Stomach (tissue), 9 donors: ENCODE data around the gene GADL1. TPM values are rescaled to one million over a fixed set of nuclear protein-coding genes. Genes with fewer than 3 reads are reported as not detected.

ENCODE experiments used
- DNase-seq, 2 donors: peaks; one replicate each; pipeline versions ENCODE4 v3.0.0 to v3.0.0-alpha.2; 2013 to 2019
- H3K27ac ChIP-seq, 5 donors: fragments of 200-600 bp in 4 of 5; sonication (generic) in 4 of 5; one replicate each; pipeline ENCODE4 v1.5.1; 2013 to 2019; ENCODE audit warnings: mild to moderate bottlenecking in 1 of 5, moderate library complexity in 1 of 5
- H3K27me3 ChIP-seq, 3 donors: fragments of 200-600 bp; sonication (generic); one replicate each; pipeline ENCODE4 v1.5.1; 2017 to 2019; ENCODE audit warnings: mixed run types in 1 of 3
- H3K36me3 ChIP-seq, 4 donors: fragments of 200-600 bp; sonication (generic); 1 replicate in 3 of 4; 2 replicates in 1 of 4; pipeline ENCODE4 v1.5.1; 2016 to 2019
- H3K4me1 ChIP-seq, 4 donors: fragments of 200-600 bp; sonication (generic); one replicate each; pipeline ENCODE4 v1.5.1; 2016 to 2019
- H3K4me3 ChIP-seq, 4 donors: fragments of 200-600 bp; sonication (generic) in 3 of 4; one replicate each; pipeline ENCODE4 v1.5.1; 2016 to 2019; ENCODE audit warnings: mild to moderate bottlenecking in 1 of 4
- H3K9me3 ChIP-seq, 4 donors: fragments of 200-600 bp; sonication (generic); one replicate each; pipeline ENCODE4 v1.5.1; 2016 to 2019
- CTCF ChIP-seq, 7 experiments: fragments of 450-650 bp in 4 of 7; fragments of 200-600 bp in 3 of 7; sonication (generic) in 3 of 7; IDR thresholded peaks; one replicate each; pipeline ENCODE4 v1.5.1; 2016 to 2019; ENCODE audit warnings: antibody characterized with exemption in 7 of 7, control low read depth in 2 of 7, mild to moderate bottlenecking in 1 of 7
- EP300 ChIP-seq: sonication (generic); formaldehyde crosslinking; IDR thresholded peaks from one replicate; pipeline ENCODE4 v1.6.1; 2017; ENCODE audit warnings: antibody characterized with exemption
- POLR2A ChIP-seq, 4 donors: fragments of 450-650 bp; IDR thresholded peaks; one replicate each; pipeline ENCODE4 v1.6.1; 2016; ENCODE audit warnings: antibody characterized with exemption in 4 of 4, control low read depth in 2 of 4, mild to moderate bottlenecking in 1 of 4, moderate library complexity in 1 of 4
- POLR2AphosphoS5 ChIP-seq, 3 donors: sonication (generic); formaldehyde crosslinking; IDR thresholded peaks; one replicate each; pipeline ENCODE4 v1.6.1; 2016; ENCODE audit warnings: antibody characterized with exemption in 3 of 3
- WGBS, 5 donors: extraction: QIAGEN DNeasy Blood & Tissue Kit in 3 of 5; methylation state at CpG; one replicate each; pipeline versions ENCODE4 v1.1.5 to v1.1.7; 2013 to 2018; 5-methylcytosine and 5-hydroxymethylcytosine counted together
- intact Hi-C: fragments of 100-400 bp; cut with DNase I; formaldehyde crosslinking; loops from one replicate; pipeline ENCODE4 v1.15.1; 2023; ENCODE audit warnings: low total_unique reads
- polyA plus RNA-seq, 3 donors: library from polyadenylated mRNA; stranded (reverse); fragments of 200-250 nt; gene quantifications; one replicate each; pipeline ENCODE4 v1.2.3, GENCODE V29; 2013
- total RNA-seq, 5 donors: library from RNA; depleted of rRNA; stranded (reverse); fragments of >200 nt; gene quantifications; one replicate each; pipeline versions ENCODE4 v1.1.0 to v1.2.3, GENCODE V29; 2014 to 2016
- donor health status: healthy with polysubstance abuse.
- donor health status: Bipolar disorder and iron deficiency.
- donor health status: healthy.

GADL1 gene
- total and polyA plus RNA-seq, 8 donors, result 0.03 to 0.73 TPM; not detected in 6

- Histone ChIP-seq H3K4me1 (no peaks in the 10 kb centered on the region), H3K36me3 (no peaks in the 10 kb centered on the region), H3K9me3 (no peaks in the 10 kb centered on the region), H3K4me3 (no peak overlapping the region), H3K27ac (no peak overlapping the region), H3K27me3 (no peaks in the 10 kb centered on the region)
- TF ChIP-seq CTCF (IDR thresholded peaks at IDR 0.05), result no peak
- TF ChIP-seq POLR2A (IDR thresholded peaks at IDR 0.05), result no peak
- TF ChIP-seq POLR2AphosphoS5 (IDR thresholded peaks at IDR 0.05), result no peak
- no peak for TF ChIP-seq EP300
- DNase-seq, result no peak
- WGBS, 5 donors, result 66 to 97% (median 81%) methylated on average over 4 of the region's 4 CpGs
- intact Hi-C loops, result no loop called here
These were observed 129.6 kb downstream of the GADL1 start for GRCh38 chr3:30764891-30765290.

GRCh38 chr3:30764281-30764680 is 130.2 kb downstream of the GADL1 start:
- no peaks in the 10 kb centered on the region for H3K36me3 ChIP-seq
- DNase-seq, result no peak
- TF ChIP-seq POLR2AphosphoS5 (IDR thresholded peaks at IDR 0.05), result no peak
- no peak for TF ChIP-seq EP300
- TF ChIP-seq POLR2A (IDR thresholded peaks at IDR 0.05), result no peak
- no peak for TF ChIP-seq CTCF (IDR thresholded peaks at IDR 0.05)
- 48 to 83% (median 68%) methylated on average over 3 of the region's 3 CpGs for WGBS, 5 donors
- no peaks in the 10 kb centered on the region for H3K4me1 ChIP-seq
- H3K9me3 ChIP-seq, result no peaks in the 10 kb centered on the region
- no peaks in the 10 kb centered on the region for H3K27me3 ChIP-seq
- no peak overlapping the region for H3K27ac ChIP-seq
- no peak overlapping the region for H3K4me3 ChIP-seq
- intact Hi-C loops, result no loop called here

GRCh38 chr3:30761374-30761773 is 133.1 kb downstream of the GADL1 start:
- TF ChIP-seq CTCF (IDR thresholded peaks at IDR 0.05) (no peak), POLR2A (IDR thresholded peaks at IDR 0.05) (no peak), POLR2AphosphoS5 (IDR thresholded peaks at IDR 0.05) (no peak), EP300 (no peak)
- no peaks in the 10 kb centered on the region for H3K9me3 ChIP-seq
- no peaks in the 10 kb centered on the region for H3K36me3 ChIP-seq
- DNase-seq, result no peak
- no peak overlapping the region for H3K27ac ChIP-seq
- no peaks in the 10 kb centered on the region for H3K27me3 ChIP-seq
- intact Hi-C loops, result no loop called here
- no peaks in the 10 kb centered on the region for H3K4me1 ChIP-seq
- H3K4me3 ChIP-seq, result no peak overlapping the region
- 90 to 99% (median 97%) methylated on average over 3 of the region's 3 CpGs for WGBS, 5 donors

GRCh38 chr3:30760737-30761136 is 133.7 kb downstream of the GADL1 start:
- no peaks in the 10 kb centered on the region for H3K36me3 ChIP-seq
- no peaks in the 10 kb centered on the region for H3K9me3 ChIP-seq
- TF ChIP-seq EP300, result no peak
- no peak for TF ChIP-seq POLR2AphosphoS5 (IDR thresholded peaks at IDR 0.05)
- no peak for TF ChIP-seq CTCF (IDR thresholded peaks at IDR 0.05)
- no peak for TF ChIP-seq POLR2A (IDR thresholded peaks at IDR 0.05)
- no peaks in the 10 kb centered on the region for H3K4me1 ChIP-seq
- DNase-seq, result no peak
- intact Hi-C loops, result no loop called here
- no peak overlapping the region for H3K4me3 ChIP-seq
- no peak overlapping the region for H3K27ac ChIP-seq
- WGBS, 5 donors, result 86 to 96% (median 89%) methylated on average over 2 of the region's 2 CpGs
- H3K27me3 ChIP-seq, result no peaks in the 10 kb centered on the region
